ENCODE data around the gene RGMB.
"Not testable (repeated sequence)": the region's sequence is repeated elsewhere in the genome, so short reads cannot be mapped to it uniquely, and the experiment has no call there.

DNA sequence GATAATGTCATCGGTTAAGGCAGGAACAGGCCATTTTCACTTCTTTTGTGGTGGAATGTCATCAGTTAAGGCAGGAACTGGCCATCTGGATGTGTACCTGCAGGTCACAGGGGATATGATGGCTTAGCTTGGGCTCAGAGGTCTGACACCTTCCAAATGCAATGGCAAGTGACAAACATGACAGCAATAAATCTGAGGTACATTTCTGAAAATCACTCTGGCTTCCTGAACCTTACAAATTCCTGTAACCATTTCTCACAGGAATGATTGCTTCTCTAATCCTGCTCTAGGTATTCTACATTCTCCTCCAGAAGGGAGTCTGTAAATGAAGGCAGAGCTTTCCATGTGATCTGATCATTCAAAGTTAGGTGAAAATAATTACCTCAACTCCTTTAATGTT lies 20.7 kb upstream of the RGMB start:
- TF ChIP-seq, protein P1, sequence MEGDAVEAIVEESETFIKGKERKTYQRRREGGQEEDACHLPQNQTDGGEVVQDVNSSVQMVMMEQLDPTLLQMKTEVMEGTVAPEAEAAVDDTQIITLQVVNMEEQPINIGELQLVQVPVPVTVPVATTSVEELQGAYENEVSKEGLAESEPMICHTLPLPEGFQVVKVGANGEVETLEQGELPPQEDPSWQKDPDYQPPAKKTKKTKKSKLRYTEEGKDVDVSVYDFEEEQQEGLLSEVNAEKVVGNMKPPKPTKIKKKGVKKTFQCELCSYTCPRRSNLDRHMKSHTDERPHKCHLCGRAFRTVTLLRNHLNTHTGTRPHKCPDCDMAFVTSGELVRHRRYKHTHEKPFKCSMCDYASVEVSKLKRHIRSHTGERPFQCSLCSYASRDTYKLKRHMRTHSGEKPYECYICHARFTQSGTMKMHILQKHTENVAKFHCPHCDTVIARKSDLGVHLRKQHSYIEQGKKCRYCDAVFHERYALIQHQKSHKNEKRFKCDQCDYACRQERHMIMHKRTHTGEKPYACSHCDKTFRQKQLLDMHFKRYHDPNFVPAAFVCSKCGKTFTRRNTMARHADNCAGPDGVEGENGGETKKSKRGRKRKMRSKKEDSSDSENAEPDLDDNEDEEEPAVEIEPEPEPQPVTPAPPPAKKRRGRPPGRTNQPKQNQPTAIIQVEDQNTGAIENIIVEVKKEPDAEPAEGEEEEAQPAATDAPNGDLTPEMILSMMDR (IDR thresholded peaks at IDR 0.05; ENCODE audit: low read length): not testable (repeated sequence)
- not testable (repeated sequence) for TF ChIP-seq EZH2phosphoT487 (IDR thresholded peaks at IDR 0.05; ENCODE audit: low read length); EZH2 (optimal IDR thresholded peaks at IDR 0.05; ENCODE audit: low read depth, low read length)

All from MM.1S (cell line).